Activated CD4-positive, alpha-beta memory T cell treated with anti-CD3 and anti-CD28 coated beads, Interleukin-2, amount 10 ng/mL, durations not matched to agents 7 days and 5 days (primary cell): ENCODE measurements around the gene CLIP2. TPM values are rescaled to one million over a fixed set of nuclear protein-coding genes. Genes with fewer than 3 reads are reported as not detected.
"Not testable (repeated sequence)": the region's sequence is repeated elsewhere in the genome, so short reads cannot be mapped to it uniquely, and the experiment has no call there.

Experiments used
- CTCF ChIA-PET: fragments of 350-600 bp; sonication (Branson Sonifier 250); formaldehyde crosslinking; loops from one replicate; lab custom pipeline; 2021; ENCODE audit warnings: antibody characterized with exemption, inconsistent platforms; lab: Charles Lee
- POLR2A ChIA-PET: fragments of 350-600 bp; sonication (Branson Sonifier 250); formaldehyde crosslinking; loops from one replicate; lab custom pipeline; 2021; ENCODE audit warnings: antibody characterized with exemption; lab: Charles Lee
- DNase-seq: peaks from one replicate; pipeline ENCODE4 v3.0.0-alpha.2; 2020
- H3K27ac Mint-ChIP-seq: one replicate; pipeline ENCODE4 v1.8.0; 2021; ENCODE audit warnings: mild to moderate bottlenecking, mixed read lengths
- H3K27me3 Mint-ChIP-seq: one replicate; pipeline ENCODE4 v1.8.0; 2021; ENCODE audit warnings: mixed read lengths
- H3K36me3 Mint-ChIP-seq: one replicate; pipeline ENCODE4 v1.8.0; 2021; ENCODE audit warnings: low read depth, mixed read lengths
- H3K4me1 Mint-ChIP-seq: one replicate; pipeline ENCODE4 v1.8.0; 2021; ENCODE audit warnings: mixed read lengths
- H3K4me3 Mint-ChIP-seq: one replicate; pipeline ENCODE4 v1.8.0; 2021; ENCODE audit warnings: mild to moderate bottlenecking, mixed read lengths
- H3K9me3 Mint-ChIP-seq: one replicate; pipeline ENCODE4 v1.8.0; 2021; ENCODE audit warnings: mixed read lengths
- total RNA-seq, 2 experiments: library from RNA; stranded (reverse); gene quantifications; one replicate each; pipeline ENCODE4 v1.2.3, GENCODE V29; 2021

Gene CLIP2
- total RNA-seq, 2 experiments from 2014 or later, result 1.6 TPM

- no peaks in the 10 kb centered on the region for H3K27me3 Mint-ChIP-seq
Measured at GRCh38 chr7:74401137-74401859, 112.1 kb downstream of the CLIP2 start.

GRCh38 chr7:74402668-74403067 lies 113.5 kb downstream of the CLIP2 start:
- POLR2A ChIA-PET, H3K27me3 Mint-ChIP-seq, H3K9me3 Mint-ChIP-seq, DNase-seq, H3K4me1 Mint-ChIP-seq, H3K27ac Mint-ChIP-seq, H3K36me3 Mint-ChIP-seq, H3K4me3 Mint-ChIP-seq: not testable (repeated sequence)
- CTCF ChIA-PET, result interaction anchor here (0.5 to 3.7 kb wide), 10 partner anchors 10 to 335 kb away, joined by 3 to 170 read pairs (median 4); partner anchors contain the start of gene LAT2

More at GRCh38 chr7:74401137-74401859, 112.1 kb downstream of the CLIP2 start:
- Mint-ChIP-seq H3K9me3 (no peaks in the 10 kb centered on the region), H3K27ac (no peak overlapping the region), H3K4me1 (no peaks in the 10 kb centered on the region), H3K4me3 (no peak overlapping the region), H3K36me3 (no peaks in the 10 kb centered on the region)
- ChIA-PET POLR2A (interaction anchor here (1.4 to 2.4 kb wide), 3 partner anchors 192 to 226 kb away, joined by 3 to 14 read pairs (median 6); partner anchors contain the start of gene LAT2), CTCF (interaction anchor here (0.5 to 3.7 kb wide), 41 partner anchors 9 to 563 kb away, joined by 3 to 170 read pairs (median 4); partner anchors contain the start of gene LAT2)
- DNase-seq, result peak; percentile 75

DNA sequence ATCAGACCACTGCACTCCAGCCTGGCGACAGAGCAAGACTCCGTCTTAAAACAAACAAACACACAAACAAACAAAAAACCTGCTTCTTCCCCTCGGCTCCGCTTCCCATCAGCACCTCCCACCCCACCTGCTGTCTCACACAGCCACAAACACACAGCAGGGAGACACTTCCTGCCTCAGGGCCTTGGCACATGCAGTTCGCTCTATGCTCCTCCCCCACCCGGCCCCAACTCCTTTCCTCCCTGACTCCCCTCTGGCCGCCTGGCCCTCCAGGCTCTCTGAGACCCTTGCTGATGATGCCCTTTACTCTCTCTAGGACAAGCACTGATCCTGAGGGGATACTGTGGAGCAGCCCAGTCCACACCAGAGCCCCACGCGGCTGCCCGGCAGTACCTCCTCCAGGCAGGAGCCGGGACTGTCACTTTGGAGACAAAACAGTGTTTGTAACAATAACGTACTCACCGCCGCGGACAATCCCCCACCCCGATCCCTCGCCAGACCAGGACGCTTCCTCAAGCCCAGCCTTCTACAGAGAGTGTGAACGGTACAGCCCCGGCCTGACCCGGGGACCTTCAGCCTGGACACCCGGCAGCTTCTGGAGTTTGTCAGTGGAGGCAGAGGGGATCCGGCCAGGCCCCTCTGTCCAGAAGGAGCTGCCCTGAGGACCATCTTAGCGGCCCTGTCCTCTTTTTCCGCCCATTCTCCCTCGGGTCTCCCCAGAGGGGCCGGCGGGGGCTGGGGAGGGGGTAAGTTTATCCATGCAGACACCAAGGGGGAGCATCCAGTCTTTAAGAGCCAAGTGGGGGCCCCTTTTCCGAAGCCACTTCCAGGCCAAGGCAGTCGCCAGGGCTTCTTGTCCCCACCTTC lies 114.5 kb downstream of the CLIP2 start:
- CTCF ChIA-PET, result no interaction called here
- no peak for DNase-seq
- Mint-ChIP-seq H3K9me3 (no peaks in the 10 kb centered on the region), H3K4me1 (no peaks in the 10 kb centered on the region), H3K27me3 (no peaks in the 10 kb centered on the region), H3K36me3 (no peaks in the 10 kb centered on the region), H3K27ac (no peak overlapping the region), H3K4me3 (no peak overlapping the region)
- POLR2A ChIA-PET, result no interaction called here

GRCh38 chr7:74404388-74404700 lies 115.1 kb downstream of the CLIP2 start:
- no peak for DNase-seq
- H3K4me3 Mint-ChIP-seq, result no peak overlapping the region
- no peaks in the 10 kb centered on the region for H3K36me3 Mint-ChIP-seq
- no peak overlapping the region for H3K27ac Mint-ChIP-seq
- ChIA-PET CTCF (no interaction called here), POLR2A (no interaction called here)
- no peaks in the 10 kb centered on the region for H3K9me3 Mint-ChIP-seq
- no peaks in the 10 kb centered on the region for H3K4me1 Mint-ChIP-seq
- H3K27me3 Mint-ChIP-seq, result no peaks in the 10 kb centered on the region

- DNase-seq, result no peak
- Mint-ChIP-seq H3K27me3 (no peaks in the 10 kb centered on the region), H3K4me1 (no peaks in the 10 kb centered on the region), H3K36me3 (no peaks in the 10 kb centered on the region), H3K9me3 (no peaks in the 10 kb centered on the region), H3K27ac (no peak overlapping the region), H3K4me3 (no peak overlapping the region)
- ChIA-PET CTCF (interaction anchor here (0.7 to 1.1 kb wide), 2 partner anchors 187 to 198 kb away, joined by 3 to 4 read pairs; no protein-coding TSS in a partner anchor), POLR2A (no interaction called here)
Measured at GRCh38 chr7:74404741-74405140, 115.5 kb downstream of the CLIP2 start.

GRCh38 chr7:74405191-74405898 lies 116.1 kb downstream of the CLIP2 start:
- no peak overlapping the region for H3K27ac Mint-ChIP-seq
- CTCF ChIA-PET, result interaction anchor here (0.7 to 1.2 kb wide), 4 partner anchors 16 to 199 kb away, joined by 3 to 4 read pairs (median 3); no protein-coding TSS in a partner anchor
- H3K9me3 Mint-ChIP-seq, result no peaks in the 10 kb centered on the region
- H3K4me1 Mint-ChIP-seq, result no peaks in the 10 kb centered on the region
- DNase-seq, result no peak
- no peak overlapping the region for H3K4me3 Mint-ChIP-seq
- POLR2A ChIA-PET, result no interaction called here
- H3K27me3 Mint-ChIP-seq, result no peaks in the 10 kb centered on the region
- no peaks in the 10 kb centered on the region for H3K36me3 Mint-ChIP-seq

GRCh38 chr7:74405899-74406512 lies 116.8 kb downstream of the CLIP2 start:
- no peaks in the 10 kb centered on the region for H3K36me3 Mint-ChIP-seq
- H3K4me3 Mint-ChIP-seq, result no peak overlapping the region
- no peaks in the 10 kb centered on the region for H3K27me3 Mint-ChIP-seq
- no peak for DNase-seq
- H3K4me1 Mint-ChIP-seq, result no peaks in the 10 kb centered on the region
- H3K9me3 Mint-ChIP-seq, result no peaks in the 10 kb centered on the region
- ChIA-PET POLR2A (no interaction called here), CTCF (interaction anchor here (0.8 to 1.2 kb wide), 4 partner anchors 15 to 200 kb away, joined by 3 to 4 read pairs (median 3); no protein-coding TSS in a partner anchor)
- H3K27ac Mint-ChIP-seq, result no peak overlapping the region

GRCh38 chr7:74407958-74408357 lies 118.8 kb downstream of the CLIP2 start:
- no peaks in the 10 kb centered on the region for H3K36me3 Mint-ChIP-seq
- no peaks in the 10 kb centered on the region for H3K4me1 Mint-ChIP-seq

DNA sequence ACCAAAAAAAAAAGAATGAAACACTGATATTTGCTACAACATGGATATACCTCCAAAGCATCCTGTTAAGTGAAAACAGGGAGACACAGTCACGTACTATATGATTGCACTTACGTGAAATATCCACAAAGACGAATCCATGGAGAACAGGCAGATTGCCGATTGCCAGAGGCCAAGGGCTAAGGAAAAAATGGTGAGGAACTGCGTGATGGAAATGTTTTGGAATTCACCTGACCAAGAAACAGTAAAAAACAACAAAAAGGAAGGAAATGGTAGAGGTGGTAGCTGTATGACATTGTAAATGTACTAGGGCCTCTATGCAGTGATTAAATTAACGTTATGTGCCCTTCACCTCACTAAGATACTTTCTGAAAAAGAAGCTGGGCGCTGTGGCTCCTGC lies 120.4 kb downstream of the CLIP2 start:
- POLR2A ChIA-PET, result no interaction called here
- DNase-seq, result no peak
- CTCF ChIA-PET, result interaction anchor here (1.0 kb wide), 2 partner anchors 8 to 9 kb away, joined by 3 to 4 read pairs; no protein-coding TSS in a partner anchor
- no peak overlapping the region for H3K4me3 Mint-ChIP-seq
- no peaks in the 10 kb centered on the region for H3K27me3 Mint-ChIP-seq
- no peak overlapping the region for H3K27ac Mint-ChIP-seq
- H3K36me3 Mint-ChIP-seq, result no peaks in the 10 kb centered on the region
- no peaks in the 10 kb centered on the region for H3K4me1 Mint-ChIP-seq
- H3K9me3 Mint-ChIP-seq, result no peaks in the 10 kb centered on the region

More at GRCh38 chr7:74407958-74408357, 118.8 kb downstream of the CLIP2 start:
- Mint-ChIP-seq H3K9me3 (no peaks in the 10 kb centered on the region), H3K27ac (no peak overlapping the region), H3K4me3 (no peak overlapping the region), H3K27me3 (no peaks in the 10 kb centered on the region)
- DNase-seq, result no peak
- CTCF ChIA-PET, result no interaction called here
- POLR2A ChIA-PET, result no interaction called here

GRCh38 chr7:74410772-74411171 lies 121.6 kb downstream of the CLIP2 start:
- H3K4me1 Mint-ChIP-seq, result no peaks in the 10 kb centered on the region
- no peaks in the 10 kb centered on the region for H3K27me3 Mint-ChIP-seq
- no peak for DNase-seq
- H3K36me3 Mint-ChIP-seq, result no peaks in the 10 kb centered on the region
- ChIA-PET POLR2A (no interaction called here), CTCF (interaction anchor here (0.9 kb wide), 1 partner anchor 9 kb away, joined by 3 read pairs; no protein-coding TSS in a partner anchor)
- no peak overlapping the region for H3K27ac Mint-ChIP-seq
- H3K9me3 Mint-ChIP-seq, result no peaks in the 10 kb centered on the region
- no peak overlapping the region for H3K4me3 Mint-ChIP-seq

DNA sequence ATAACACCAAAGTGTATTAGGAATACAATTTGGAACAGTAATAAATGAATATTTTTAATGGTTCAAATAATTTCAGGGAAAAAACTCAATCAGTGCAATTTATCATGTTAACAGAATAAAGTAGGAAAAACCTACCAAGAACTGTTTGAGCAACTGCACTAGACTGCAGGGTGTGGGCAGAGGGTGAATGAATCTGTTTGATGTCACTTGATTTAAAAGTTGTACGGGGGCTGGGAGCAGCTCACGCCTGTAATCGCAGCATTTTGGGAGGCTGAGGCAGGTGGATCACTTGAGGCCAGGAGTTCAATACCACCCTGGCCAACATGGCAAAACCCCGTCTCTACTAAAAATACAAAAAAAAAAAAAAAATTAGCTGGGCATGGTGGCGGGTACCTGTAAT lies 122.4 kb downstream of the CLIP2 start:
- H3K27me3 Mint-ChIP-seq, DNase-seq, H3K9me3 Mint-ChIP-seq, H3K4me1 Mint-ChIP-seq, H3K27ac Mint-ChIP-seq, POLR2A ChIA-PET, H3K36me3 Mint-ChIP-seq, H3K4me3 Mint-ChIP-seq: not testable (repeated sequence)
- CTCF ChIA-PET, result interaction anchor here (0.7 to 0.9 kb wide), 2 partner anchors 10 to 170 kb away, joined by 3 read pairs; no protein-coding TSS in a partner anchor

DNA sequence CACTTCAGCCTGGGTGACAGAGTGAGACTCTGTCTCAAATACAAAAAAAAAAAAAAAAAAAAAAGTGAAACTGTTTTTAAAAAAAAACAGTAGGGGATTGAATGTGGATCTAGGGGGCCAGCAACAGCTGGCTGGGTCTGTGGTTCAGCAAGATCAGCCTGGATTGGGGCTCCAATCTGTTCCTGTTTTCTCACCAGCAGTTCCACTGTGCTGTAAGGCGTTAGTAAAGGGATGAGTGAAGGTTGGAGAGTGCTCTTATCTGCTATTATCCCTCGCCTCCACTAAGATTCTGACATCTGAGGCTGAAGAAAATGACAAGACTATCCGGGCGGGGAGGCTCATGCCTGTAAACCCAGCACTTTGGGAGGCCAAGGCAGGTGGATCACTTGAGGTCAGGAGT lies 122.8 kb downstream of the CLIP2 start:
- POLR2A ChIA-PET, result no interaction called here
- H3K9me3 Mint-ChIP-seq, result no peaks in the 10 kb centered on the region
- H3K36me3 Mint-ChIP-seq, result no peaks in the 10 kb centered on the region
- CTCF ChIA-PET, result interaction anchor here (0.7 kb wide), 1 partner anchor 170 kb away, joined by 3 read pairs; no protein-coding TSS in a partner anchor
- no peak for DNase-seq
- no peak overlapping the region for H3K4me3 Mint-ChIP-seq
- H3K4me1 Mint-ChIP-seq, result no peaks in the 10 kb centered on the region
- no peak overlapping the region for H3K27ac Mint-ChIP-seq
- no peaks in the 10 kb centered on the region for H3K27me3 Mint-ChIP-seq
